ENCODE results near the gene SRA1.

- TF ChIP-seq, protein P1, sequence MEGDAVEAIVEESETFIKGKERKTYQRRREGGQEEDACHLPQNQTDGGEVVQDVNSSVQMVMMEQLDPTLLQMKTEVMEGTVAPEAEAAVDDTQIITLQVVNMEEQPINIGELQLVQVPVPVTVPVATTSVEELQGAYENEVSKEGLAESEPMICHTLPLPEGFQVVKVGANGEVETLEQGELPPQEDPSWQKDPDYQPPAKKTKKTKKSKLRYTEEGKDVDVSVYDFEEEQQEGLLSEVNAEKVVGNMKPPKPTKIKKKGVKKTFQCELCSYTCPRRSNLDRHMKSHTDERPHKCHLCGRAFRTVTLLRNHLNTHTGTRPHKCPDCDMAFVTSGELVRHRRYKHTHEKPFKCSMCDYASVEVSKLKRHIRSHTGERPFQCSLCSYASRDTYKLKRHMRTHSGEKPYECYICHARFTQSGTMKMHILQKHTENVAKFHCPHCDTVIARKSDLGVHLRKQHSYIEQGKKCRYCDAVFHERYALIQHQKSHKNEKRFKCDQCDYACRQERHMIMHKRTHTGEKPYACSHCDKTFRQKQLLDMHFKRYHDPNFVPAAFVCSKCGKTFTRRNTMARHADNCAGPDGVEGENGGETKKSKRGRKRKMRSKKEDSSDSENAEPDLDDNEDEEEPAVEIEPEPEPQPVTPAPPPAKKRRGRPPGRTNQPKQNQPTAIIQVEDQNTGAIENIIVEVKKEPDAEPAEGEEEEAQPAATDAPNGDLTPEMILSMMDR (IDR thresholded peaks at IDR 0.05; ENCODE audit: low read depth, low read length): no peak
- TF ChIP-seq EZH2phosphoT487 (IDR thresholded peaks at IDR 0.05; ENCODE audit: low read depth): no peak
Measured at GRCh38 chr5:140567871-140568270, 10.6 kb upstream of the SRA1 start.

All from OCI-LY3 (cell line).